HepG2 (cell line): ENCODE results near the gene NUDT17. TPM values are rescaled to one million over a fixed set of nuclear protein-coding genes. Genes with fewer than 3 reads are reported as not detected.
A peak's percentile ranks its signal among the peaks of the same experiment; 100 is the strongest.

Experiments used
- ADNP ChIP-seq: sonication (generic); formaldehyde crosslinking; IDR thresholded peaks from 2 replicates; pipeline ENCODE4 v1.4.0; 2020; ENCODE audit warnings: missing genetic modification reagents
- BRD4 ChIP-seq: sonication (generic); formaldehyde crosslinking; IDR thresholded peaks from 2 replicates; pipeline ENCODE4 v1.4.0; 2020; ENCODE audit warnings: missing genetic modification reagents
- CBX5 ChIP-seq: sonication (generic); formaldehyde crosslinking; IDR thresholded peaks from 2 replicates; pipeline ENCODE4 v1.4.0; 2020; ENCODE audit warnings: missing genetic modification reagents, borderline replicate concordance
- CREB1 ChIP-seq, 2 experiments: fragments of 450-650 bp in 1 of 2; IDR thresholded peaks; 2 replicates each; pipeline ENCODE4 v1.6.1; 2016 to 2017; ENCODE audit warnings: control low read depth in 1 of 2, mild to moderate bottlenecking in 1 of 2, missing compliant biosample characterization in 1 of 2, missing genetic modification characterization in 1 of 2
- EHMT2 ChIP-seq: fragments of 200-600 bp; sonication (generic); IDR thresholded peaks from 2 replicates; pipeline ENCODE4 v1.7.0; 2017; ENCODE audit warnings: antibody characterized with exemption, low read depth, low read length, borderline replicate concordance
- ESRRA ChIP-seq: sonication (generic); formaldehyde crosslinking; IDR thresholded peaks from 2 replicates; pipeline ENCODE4 v1.5.1; 2020; ENCODE audit warnings: mild to moderate bottlenecking, low read depth, missing genetic modification reagents
- HMGA1 ChIP-seq: sonication (generic); formaldehyde crosslinking; conservative IDR thresholded peaks from 2 replicates; pipeline ENCODE4 v1.4.0; 2020; ENCODE audit warnings: missing genetic modification reagents
- NFKB2 ChIP-seq: sonication (generic); formaldehyde crosslinking; IDR thresholded peaks from 2 replicates; pipeline ENCODE4 v1.4.0; 2020; ENCODE audit warnings: missing genetic modification reagents, borderline replicate concordance
- NKX3-1 ChIP-seq: sonication (generic); formaldehyde crosslinking; IDR thresholded peaks from 2 replicates; pipeline ENCODE4 v1.5.0; 2020; ENCODE audit warnings: missing genetic modification reagents
- RBM22 ChIP-seq: fragments of 200-400 bp; formaldehyde crosslinking; optimal IDR thresholded peaks from 2 replicates; pipeline ENCODE3; 2017; ENCODE audit warnings: mild to moderate bottlenecking, low read length, moderate library complexity
- REST ChIP-seq, 2 experiments: IDR thresholded peaks; 2 replicates each; pipeline ENCODE4 v1.6.1; 2011 to 2012; ENCODE audit warnings: low read length in 2 of 2, borderline replicate concordance in 1 of 2, low read depth in 1 of 2, mild to moderate bottlenecking in 1 of 2, moderate library complexity in 1 of 2
- YEATS4 ChIP-seq: sonication (generic); formaldehyde crosslinking; IDR thresholded peaks from 2 replicates; pipeline ENCODE4 v1.4.0; 2020; ENCODE audit warnings: missing genetic modification reagents, borderline replicate concordance
- ZC3H13 ChIP-seq: sonication (generic); formaldehyde crosslinking; IDR thresholded peaks from 2 replicates; pipeline ENCODE4 v1.8.1; 2023; ENCODE audit warnings: mild to moderate bottlenecking, missing genetic modification reagents, moderate library complexity
- ZNF124 ChIP-seq: sonication (generic); formaldehyde crosslinking; IDR thresholded peaks from 2 replicates; pipeline ENCODE4 v1.4.0; 2020; ENCODE audit warnings: missing genetic modification reagents
- ZNF354B ChIP-seq: sonication (generic); formaldehyde crosslinking; IDR thresholded peaks from 2 replicates; pipeline ENCODE4 v1.8.0; 2022; ENCODE audit warnings: mild to moderate bottlenecking, missing genetic modification reagents
- ZNF720 ChIP-seq: sonication (generic); formaldehyde crosslinking; IDR thresholded peaks from 2 replicates; pipeline ENCODE4 v1.4.0; 2020; ENCODE audit warnings: missing genetic modification reagents
- polyA plus RNA-seq, 8 experiments: library from polyadenylated mRNA; depleted of rRNA in 3 of 8; stranded (reverse) in 7 of 8; unstranded in 1 of 8; fragments of >200 nt; fragmentation: Illumina TruSeq in 4 of 8; extraction: Trizol in 4 of 8; gene quantifications; 2 replicates each; pipeline versions ENCODE4 v1.2.1 to v1.2.3, GENCODE V29; 2011 to 2016; ENCODE audit warnings: low read depth in 4 of 8, missing spikeins in 1 of 8, mixed read lengths in 1 of 8; ENCODE audit not compliant: insufficient read depth in 1 of 8
- total RNA-seq, 5 experiments: library from RNA; depleted of rRNA; stranded (reverse); fragments of >200 nt; fragmentation: Illumina TruSeq; extraction: Trizol; gene quantifications; 2 replicates each; pipeline ENCODE4 v1.2.3, GENCODE V29; 2016; ENCODE audit warnings: low read depth in 1 of 5
- TF ChIP-seq, protein P1 (sequence below): sonication (generic); formaldehyde crosslinking; IDR thresholded peaks from 2 replicates; pipeline ENCODE4 v1.5.0; 2020; ENCODE audit warnings: mild to moderate bottlenecking, missing genetic modification reagents, moderate library complexity

NUDT17 gene
- total and polyA plus RNA-seq, 2 of the 13 experiments (the other 11 are each of a cell fraction or from before 2014, with no cell fraction given): 2.6 to 5.8 TPM

GRCh38 chr1:145823565-145824498 lies 21.6 kb upstream of the NUDT17 start, which contains the start of the genes POLR3C and RNF115 (continued):
- peak; percentile 61; the same call in 1 of the 2 replicates for TF ChIP-seq BRD4 (CRISPR knock-in tag)
- no peak for TF ChIP-seq EHMT2
- TF ChIP-seq NKX3-1 (CRISPR knock-in tag): no peak
- no peak for TF ChIP-seq RBM22
- peak; percentile 78 for TF ChIP-seq YEATS4 (CRISPR knock-in tag)
- TF ChIP-seq, protein P1, sequence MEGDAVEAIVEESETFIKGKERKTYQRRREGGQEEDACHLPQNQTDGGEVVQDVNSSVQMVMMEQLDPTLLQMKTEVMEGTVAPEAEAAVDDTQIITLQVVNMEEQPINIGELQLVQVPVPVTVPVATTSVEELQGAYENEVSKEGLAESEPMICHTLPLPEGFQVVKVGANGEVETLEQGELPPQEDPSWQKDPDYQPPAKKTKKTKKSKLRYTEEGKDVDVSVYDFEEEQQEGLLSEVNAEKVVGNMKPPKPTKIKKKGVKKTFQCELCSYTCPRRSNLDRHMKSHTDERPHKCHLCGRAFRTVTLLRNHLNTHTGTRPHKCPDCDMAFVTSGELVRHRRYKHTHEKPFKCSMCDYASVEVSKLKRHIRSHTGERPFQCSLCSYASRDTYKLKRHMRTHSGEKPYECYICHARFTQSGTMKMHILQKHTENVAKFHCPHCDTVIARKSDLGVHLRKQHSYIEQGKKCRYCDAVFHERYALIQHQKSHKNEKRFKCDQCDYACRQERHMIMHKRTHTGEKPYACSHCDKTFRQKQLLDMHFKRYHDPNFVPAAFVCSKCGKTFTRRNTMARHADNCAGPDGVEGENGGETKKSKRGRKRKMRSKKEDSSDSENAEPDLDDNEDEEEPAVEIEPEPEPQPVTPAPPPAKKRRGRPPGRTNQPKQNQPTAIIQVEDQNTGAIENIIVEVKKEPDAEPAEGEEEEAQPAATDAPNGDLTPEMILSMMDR (CRISPR knock-in tag): 0 out of 2 replicates have a peak, but pooled peaks have one; percentile 10
- peak; percentile 91 for TF ChIP-seq NFKB2 (CRISPR knock-in tag)
- no peak; the same call in 1 of the 2 replicates for TF ChIP-seq CBX5
- no peak for TF ChIP-seq ZNF354B (CRISPR knock-in tag)
- TF ChIP-seq ZNF124 (CRISPR knock-in tag): no peak; the same call in 1 of the 2 replicates
- TF ChIP-seq ZNF720: no peak
- peak in 1 of 2 experiments; percentile 50; a peak in 1 of 4 replicates for TF ChIP-seq REST (IDR thresholded peaks at IDR 0.05; ENCODE audit: borderline replicate concordance in 1 of 2, low read depth in 1 of 2, low read length in 2 of 2)
- TF ChIP-seq CREB1 (IDR thresholded peaks at IDR 0.05): no peak
- TF ChIP-seq CREB1 (CRISPR knock-in tag; IDR thresholded peaks at IDR 0.05): 0 out of 2 replicates have a peak, but pooled peaks have one; percentile 33
- TF ChIP-seq ZC3H13 (CRISPR knock-in tag): peak; percentile 53; the same call in 1 of the 2 replicates
- TF ChIP-seq HMGA1 (CRISPR knock-in tag): no peak
- no peak for TF ChIP-seq ADNP (CRISPR knock-in tag)
- TF ChIP-seq ESRRA (CRISPR knock-in tag): no peak; the same call in 1 of the 2 replicates
